HG03097 (cell line): Measurements from ENCODE around the gene INPP4A.

ENCODE experiments used
- ATAC-seq: cut with Tn5 transposase; IDR thresholded peaks from one replicate; pipeline ENCODE4 v1.9.1; 2021; ENCODE audit not compliant: unreplicated experiment, low FRiP score

The INPP4A gene

GRCh38 chr2:98473995-98474780 is 29.5 kb downstream of the INPP4A start:
- ATAC-seq: no peak

DNA sequence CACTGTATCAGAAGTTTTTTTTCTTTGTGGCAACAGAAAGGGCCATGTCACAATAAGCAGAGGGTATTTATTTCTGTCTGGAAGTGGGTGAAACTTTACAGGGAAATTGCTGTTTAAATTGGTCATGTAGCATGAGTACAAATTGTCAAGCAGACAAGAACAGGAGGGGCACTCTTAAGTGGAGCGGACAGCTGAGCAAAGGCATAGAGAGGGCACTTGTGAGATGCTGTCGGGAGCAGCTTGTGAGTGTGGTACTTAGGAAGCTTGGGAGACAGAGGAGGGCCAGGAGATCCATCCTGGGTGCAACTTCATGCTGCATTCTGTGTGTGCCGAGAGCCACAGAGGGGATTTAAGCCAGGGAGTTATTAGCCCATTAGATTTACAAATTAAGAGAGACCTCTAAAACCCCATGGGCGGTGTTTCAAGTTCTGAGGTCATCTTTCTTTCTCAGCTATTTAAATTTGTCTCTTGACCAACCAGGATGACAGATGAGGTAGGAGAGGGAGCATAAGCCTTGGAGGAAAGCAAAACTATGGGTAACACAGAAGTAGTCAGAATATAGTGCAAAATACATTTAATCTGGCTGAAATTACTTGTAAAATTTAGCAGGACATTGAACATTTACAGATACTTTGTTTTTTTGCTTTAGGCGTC is 30.4 kb downstream of the INPP4A start:
- ATAC-seq: no peak

DNA sequence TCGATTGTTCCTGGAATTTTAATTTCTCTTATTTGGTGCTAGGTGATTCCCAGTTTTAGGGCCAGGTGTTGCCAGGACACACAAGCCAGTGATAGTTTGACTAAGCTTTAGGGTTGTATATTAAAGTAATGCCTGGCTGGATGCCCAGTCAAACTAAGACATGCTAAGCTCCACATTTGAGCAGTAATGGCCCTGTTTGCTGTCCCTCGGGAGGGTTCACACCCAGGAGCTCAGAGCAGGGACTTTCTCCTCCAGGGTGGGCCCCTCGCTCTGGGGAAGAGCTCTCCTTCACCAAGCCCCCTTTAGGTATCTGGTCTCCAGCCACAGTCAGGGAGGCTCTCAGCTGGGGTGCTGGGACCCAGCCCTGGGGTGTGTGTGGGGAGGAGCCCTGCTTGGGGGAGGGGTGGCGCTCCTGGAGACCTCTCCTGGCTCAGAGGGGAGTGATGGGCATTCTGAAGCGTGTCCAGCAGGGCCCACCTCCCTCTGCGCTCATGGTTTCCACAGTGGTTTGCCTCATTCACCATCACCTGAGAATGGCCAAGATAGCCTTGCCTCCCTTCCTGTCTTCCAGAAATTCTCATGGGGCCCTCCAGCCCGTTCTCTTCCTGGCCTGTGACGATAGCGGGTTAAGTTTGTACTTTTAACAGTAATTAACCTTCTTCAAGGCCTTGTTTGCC is 31.7 kb downstream of the INPP4A start:
- ATAC-seq: no peak

DNA sequence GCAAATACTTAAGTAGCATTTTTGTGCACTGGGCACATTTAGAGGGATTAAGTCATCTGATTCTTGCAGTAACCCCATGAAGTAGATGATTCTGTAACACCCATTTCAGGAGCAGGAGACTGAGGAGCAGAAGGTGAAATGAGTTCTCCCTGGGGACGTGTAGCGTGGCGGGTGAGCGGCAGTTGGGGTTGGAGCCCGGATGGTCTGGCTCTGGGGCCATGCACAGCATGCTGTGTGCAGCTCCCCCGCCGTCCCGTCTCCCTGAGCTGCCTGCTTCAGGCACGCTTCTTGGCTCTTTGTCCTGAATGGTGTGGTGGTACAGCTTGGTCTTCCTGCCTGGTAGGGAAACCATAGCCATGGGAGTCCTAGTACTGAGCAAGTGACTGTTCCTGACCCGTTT is 32.4 kb downstream of the INPP4A start:
- no peak for ATAC-seq

DNA sequence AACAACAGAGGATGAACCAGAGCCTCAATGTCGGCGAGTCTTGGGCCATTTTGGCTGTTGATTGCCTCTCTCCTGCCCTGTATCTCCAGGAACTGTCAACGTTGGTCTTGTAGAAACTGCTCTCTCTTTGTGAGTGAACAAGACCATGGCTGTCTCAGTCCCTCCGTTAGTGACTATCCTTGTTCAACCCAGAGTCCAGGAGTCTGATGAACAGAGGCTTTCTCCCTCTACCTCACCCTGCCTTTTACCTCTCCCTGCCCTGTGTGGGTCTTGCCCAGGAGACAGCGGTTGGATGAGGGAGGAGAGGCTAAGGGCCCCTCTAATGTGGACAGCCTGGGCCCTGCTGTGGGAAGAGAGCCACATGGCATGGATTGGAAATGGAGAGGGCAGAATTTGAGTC is 32.8 kb downstream of the INPP4A start:
- no peak for ATAC-seq

DNA sequence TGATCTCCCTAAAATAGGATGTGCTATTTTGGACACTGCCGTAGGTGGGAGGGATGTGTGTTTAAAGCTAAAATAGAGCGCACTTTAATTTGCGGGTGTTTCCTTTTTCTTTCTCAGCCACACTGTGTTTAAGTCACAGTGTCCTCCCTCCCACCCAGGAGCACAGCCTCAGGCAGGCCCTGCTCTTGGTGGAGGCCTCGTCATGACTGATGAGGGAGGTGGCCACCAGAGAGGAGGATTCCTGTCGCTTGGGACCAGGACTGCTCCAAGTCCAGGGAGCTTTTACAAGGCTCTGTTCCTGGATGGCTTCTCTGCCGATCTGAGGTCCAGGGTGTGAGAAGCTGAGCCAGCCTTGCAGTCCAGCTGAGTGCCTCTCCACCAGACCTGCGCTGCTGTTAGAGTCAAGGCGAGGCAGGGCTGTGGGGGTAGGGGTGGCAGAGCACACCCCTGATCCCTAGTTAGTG is 33.5 kb downstream of the INPP4A start:
- ATAC-seq: no peak

- no peak for ATAC-seq
These were observed 34.2 kb downstream of the INPP4A start for GRCh38 chr2:98478907-98479306.

DNA sequence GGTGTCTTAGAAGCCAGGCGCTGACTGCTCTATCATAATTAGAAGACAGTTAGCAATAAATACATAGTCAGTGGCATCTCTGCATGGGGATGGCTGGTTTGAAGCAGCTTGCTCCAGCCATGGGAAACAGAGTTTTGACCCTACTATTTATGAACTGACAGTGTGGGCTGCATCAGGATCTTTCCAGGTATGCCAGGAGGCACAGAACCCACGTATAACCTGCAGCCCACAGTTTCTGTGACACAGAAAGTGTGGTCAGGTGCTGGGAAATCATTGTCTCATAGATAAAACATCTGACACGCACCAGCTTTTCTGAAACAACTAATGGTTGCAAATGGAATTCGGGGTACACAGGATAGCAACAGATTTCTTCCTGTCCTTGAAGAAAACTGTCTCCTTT is 34.7 kb downstream of the INPP4A start:
- ATAC-seq: no peak

GRCh38 chr2:98479959-98480524 is 35.4 kb downstream of the INPP4A start:
- peak; percentile 40 for ATAC-seq

GRCh38 chr2:98480598-98480997 is 35.9 kb downstream of the INPP4A start:
- ATAC-seq: no peak

GRCh38 chr2:98482362-98482761 is 37.7 kb downstream of the INPP4A start:
- no peak for ATAC-seq

DNA sequence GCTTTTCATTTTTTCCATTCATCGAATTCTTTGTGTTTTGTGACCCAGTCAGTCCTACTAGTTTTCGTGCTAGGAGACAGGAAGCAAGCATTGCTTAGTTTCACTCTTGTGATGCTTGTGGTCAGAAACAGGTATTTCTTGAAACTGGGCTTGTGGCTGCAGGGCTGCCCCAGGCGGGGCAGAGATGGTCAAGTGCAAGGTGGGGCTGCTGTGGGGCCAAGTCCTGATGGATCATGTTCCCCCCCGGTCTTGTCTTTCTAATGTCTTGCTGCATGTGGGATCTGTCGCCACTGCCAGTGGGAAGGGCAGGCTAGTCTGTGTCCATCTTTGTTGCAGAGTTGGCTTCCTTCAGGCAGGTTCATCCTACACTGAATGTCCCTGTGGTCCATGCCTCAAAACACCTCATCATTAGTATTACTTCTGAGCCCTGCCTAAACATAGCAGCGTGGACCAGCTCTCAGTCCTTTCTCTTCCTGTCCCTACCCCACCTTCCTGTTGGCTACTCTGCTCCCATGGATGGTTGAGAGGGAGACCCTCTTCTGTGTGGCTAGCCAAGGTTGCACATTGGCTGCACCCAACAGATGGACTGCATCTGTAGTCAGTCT is 38.7 kb downstream of the INPP4A start:
- ATAC-seq: peak; percentile 57

- ATAC-seq: no peak
These were observed 39.5 kb downstream of the INPP4A start for GRCh38 chr2:98484121-98484557.

- ATAC-seq: no peak
These were observed 40.2 kb downstream of the INPP4A start for GRCh38 chr2:98484652-98485452.

DNA sequence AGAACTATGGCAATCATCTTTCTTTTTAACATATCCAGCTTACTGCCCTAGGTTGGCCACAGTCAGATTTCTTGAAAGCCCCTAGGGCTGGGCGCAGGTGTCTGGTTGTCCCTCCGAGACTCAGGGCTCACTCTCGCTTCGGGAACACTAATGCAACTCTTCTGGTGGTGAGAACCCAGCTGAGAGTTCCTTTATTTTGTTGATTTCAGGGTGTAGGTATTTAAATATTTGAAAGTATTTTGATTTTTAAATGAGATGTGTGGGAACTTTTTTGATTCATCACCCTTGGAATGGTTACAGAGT is 40.7 kb downstream of the INPP4A start:
- ATAC-seq: no peak

DNA sequence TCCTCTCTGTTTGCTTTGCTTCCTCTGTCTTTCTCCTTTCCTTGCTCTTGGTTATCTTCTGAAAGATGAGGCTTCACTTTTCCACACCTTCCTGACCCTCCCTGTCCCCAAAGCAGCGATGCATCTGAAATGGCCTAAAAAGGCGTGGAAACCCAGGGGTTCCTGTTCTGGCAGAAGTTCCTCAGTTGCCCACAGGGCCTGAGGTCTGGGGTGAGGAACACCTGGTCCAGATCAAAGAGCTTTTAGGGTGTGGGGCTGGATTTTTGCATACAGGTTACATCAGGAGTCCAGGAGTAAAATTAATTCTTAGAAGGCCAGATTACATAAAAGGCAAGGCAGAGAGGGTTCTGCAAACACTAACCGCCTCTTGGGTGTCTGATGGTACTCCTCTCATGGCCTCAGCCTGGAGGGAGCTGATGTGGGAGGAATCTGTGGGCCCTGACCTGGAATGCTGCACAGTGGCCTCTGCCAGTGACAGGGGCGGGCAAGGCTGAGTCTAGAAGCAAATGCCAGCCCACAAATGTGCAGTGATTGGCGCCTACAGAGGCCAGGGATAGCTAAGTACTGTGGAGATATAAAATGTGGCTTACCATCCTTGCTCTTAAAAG is 41.8 kb downstream of the INPP4A start:
- ATAC-seq: no peak

GRCh38 chr2:98487101-98487805 is 42.6 kb downstream of the INPP4A start:
- no peak for ATAC-seq

DNA sequence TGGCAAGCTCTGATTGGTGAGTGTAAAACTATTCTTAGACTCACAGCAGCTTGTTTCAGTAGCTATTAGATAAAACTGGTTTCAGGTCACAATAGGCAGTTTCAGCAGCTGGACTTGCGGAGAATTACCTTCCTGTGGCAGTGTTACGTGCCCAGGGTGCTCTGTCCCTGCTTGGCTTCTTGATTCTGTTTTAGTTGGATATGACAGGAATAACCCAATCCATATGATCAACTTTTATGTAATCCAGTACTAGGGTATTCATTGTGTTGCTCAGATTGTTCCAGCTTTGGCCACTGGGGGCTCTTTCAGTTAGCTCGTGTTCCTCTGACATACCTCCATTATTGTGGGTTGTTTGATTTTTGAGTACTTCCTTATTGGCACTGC is 43.1 kb downstream of the INPP4A start:
- ATAC-seq: peak; percentile 42

DNA sequence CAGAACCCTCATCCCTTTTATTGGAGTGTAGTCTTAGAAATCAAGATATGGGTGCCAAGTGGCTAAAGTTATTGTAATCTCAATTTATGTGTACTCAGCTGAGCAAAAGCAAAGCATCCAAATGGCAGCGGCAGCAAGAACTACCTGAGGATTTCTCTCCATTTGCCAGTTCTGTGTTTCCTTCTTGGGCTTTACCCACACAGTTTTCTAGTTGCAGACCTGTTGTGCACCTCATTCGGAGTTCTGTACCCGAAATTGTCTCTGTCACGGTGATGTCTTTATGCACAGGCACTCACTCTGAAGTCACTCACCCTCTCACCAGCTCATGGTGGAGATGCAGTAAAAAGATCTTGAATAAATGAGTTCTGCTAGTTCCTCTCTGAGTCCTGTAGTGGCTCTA is 43.6 kb downstream of the INPP4A start:
- ATAC-seq: no peak
